HG03575 (cell line): Measurements from ENCODE around the gene PEPD.

Source experiments
- ATAC-seq: cut with Tn5 transposase; IDR thresholded peaks from one replicate; pipeline ENCODE4 v1.9.1; 2021; ENCODE audit not compliant: unreplicated experiment, insufficient number of reproducible peaks, low FRiP score; ENCODE audit errors: extremely low read depth

PEPD gene

DNA sequence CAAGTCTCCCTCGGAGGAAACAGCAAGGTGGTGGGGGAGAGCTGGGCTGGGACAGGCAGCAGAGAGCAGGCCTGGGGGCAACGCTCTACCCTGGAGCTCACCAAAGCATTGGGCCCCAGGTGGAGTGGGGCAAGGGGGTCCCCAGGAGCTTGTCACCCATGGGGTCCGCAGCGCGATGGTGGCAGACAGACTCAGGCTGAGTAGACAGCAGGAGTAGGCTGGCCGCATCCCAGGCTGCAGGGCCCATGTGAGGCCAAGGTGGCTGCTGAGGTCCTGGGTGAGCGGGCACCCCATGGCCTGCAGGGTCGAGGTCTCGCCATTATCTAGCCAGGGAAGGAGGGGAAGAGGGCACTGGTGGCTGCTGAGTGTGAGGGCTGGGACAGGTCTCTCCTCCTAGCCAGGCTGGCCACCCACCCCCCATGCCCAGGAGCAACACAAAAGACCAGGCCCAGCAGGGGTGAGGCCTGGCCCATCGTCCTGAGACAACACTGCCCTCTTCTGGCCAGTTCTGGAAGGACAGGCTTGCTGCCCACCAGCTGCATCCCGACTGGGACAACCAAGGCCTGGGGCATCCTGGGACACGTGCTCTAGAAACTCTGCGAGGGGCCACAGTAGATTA is 115.0 kb downstream of the PEPD start:
- no peak for ATAC-seq

- ATAC-seq, result no peak
Measured at GRCh38 chr19:33405553-33406461, 115.8 kb downstream of the PEPD start.

DNA sequence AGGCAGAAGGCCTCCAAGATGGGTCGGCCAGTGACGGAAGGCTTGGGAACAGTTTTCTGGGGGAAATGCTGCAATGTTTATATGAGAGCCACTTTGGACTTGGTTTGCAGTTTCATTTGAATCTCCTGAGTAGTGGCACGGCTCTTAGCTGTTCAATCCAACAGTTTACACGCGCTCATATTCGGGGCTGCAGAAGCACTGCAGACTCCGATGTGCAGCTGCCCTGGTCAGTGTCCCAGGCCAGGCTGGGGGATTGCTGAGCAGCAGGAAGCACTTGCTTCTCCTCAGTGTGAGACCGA is 116.4 kb downstream of the PEPD start:
- no peak for ATAC-seq

- no peak for ATAC-seq
Measured at GRCh38 chr19:33404506-33405253, 116.9 kb downstream of the PEPD start.

- no peak for ATAC-seq
Measured at GRCh38 chr19:33403973-33404304, 117.7 kb downstream of the PEPD start.

GRCh38 chr19:33403221-33403972 is 118.2 kb downstream of the PEPD start:
- ATAC-seq, result no peak

DNA sequence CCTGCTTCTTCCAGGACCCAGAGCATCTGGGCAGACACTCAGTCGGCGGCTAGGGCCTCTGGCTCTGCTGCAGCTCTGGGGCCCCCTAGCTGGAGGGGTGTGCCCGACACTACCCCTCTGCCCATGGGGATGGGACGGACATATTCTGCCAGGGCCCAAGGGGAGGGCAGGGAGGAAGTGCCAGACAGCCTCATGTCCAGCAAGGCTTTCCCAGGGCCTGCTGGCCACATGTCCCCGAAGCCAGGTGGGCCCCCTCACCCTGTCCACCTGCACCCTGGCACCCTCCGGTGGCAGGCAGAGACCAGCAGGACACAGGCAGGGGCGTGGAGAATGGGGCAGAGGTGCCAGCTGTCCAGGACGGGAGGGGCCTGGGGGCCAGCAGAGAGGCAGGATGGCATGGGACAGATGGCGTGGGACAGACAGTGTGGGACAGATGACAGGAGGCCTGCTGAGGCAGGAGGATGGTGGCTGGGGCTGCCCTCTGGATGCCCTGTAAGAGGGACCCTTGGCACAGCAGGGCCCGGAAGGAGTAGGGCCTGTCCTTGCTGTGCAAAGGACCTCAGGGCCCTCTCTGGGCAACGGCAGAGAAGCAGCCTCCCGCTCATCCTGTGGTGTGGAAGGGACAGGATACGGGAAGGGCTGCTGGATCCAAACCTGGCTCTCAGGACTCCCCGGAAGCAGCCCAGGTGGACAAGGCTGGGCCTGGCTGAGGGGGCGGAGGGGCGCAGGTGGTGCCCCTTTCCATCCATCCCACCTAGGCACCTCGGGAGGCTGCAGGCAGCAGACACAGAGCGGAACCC is 119.0 kb downstream of the PEPD start:
- ATAC-seq, result no peak

- ATAC-seq, result no peak
Measured at GRCh38 chr19:33401683-33402420, 119.7 kb downstream of the PEPD start.

GRCh38 chr19:33400856-33401682 is 120.5 kb downstream of the PEPD start:
- no peak for ATAC-seq

DNA sequence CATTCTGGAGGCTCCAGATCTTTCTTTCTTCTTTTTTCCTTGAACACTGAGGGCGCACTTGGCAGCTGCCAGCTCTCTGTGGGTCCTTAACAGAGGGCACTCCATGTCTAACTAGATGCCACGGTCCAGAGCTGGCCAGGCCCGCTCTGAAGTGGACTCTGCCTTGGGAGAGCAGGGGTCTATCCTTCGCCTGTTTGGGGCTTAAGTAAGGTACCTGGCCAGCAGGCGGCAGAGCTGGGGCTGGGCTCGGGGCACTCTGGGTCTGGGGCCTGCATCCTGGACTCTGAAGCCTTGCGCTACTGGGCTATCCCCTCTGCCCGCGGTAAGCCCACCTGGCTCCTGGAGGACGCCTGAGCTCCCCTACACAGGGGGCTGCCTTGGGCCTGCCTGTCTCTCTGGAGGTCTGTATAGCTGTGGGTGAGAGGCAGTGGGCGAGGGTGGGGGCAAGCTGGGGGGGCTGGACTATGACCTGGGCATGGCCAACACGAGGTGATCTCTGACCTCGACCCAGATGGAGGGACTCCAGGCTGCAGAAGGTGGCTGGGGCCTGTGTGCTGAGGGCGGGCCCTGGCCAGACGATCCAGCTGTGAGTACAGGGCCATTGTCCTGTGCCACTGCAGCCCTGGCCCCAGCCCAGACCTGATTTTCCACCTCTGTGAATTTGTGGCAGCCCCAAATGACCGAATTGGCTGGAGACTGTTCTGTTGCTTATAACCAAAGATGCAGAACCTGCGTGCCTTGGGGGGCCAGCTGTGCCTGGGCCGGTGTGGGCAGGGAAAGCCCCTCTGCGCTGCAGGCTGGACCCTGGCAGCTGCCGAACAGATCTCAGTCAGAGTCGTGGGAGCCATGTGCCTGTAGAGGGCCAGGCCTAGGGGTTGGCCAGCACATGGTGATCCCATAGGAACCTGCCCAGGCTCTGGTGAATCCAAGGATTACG is 121.6 kb downstream of the PEPD start:
- no peak for ATAC-seq

- ATAC-seq, result no peak
Measured at GRCh38 chr19:33399081-33399744, 122.4 kb downstream of the PEPD start.

GRCh38 chr19:33398361-33399060 is 123.1 kb downstream of the PEPD start:
- ATAC-seq, result no peak

GRCh38 chr19:33397536-33398360 is 123.8 kb downstream of the PEPD start:
- ATAC-seq, result no peak

- no peak for ATAC-seq
Measured at GRCh38 chr19:33396701-33397535, 124.7 kb downstream of the PEPD start.
